ENCODE results near the gene STK25. TPM values are rescaled to one million over a fixed set of nuclear protein-coding genes. Genes with fewer than 3 reads are reported as not detected.
A peak's percentile ranks its signal among the peaks of the same experiment; 100 is the strongest.

The STK25 gene
- total RNA-seq, 2 donors from 2014 or later: 87.8 to 144 TPM

GRCh38 chr2:241496003-241496707 is 12.2 kb downstream of the STK25 start:
- Histone ChIP-seq H3K4me1 (no peaks in the 10 kb centered on the region), H3K27ac (no peak overlapping the region), H3K27me3 (no peaks in the 10 kb centered on the region), H3K9ac (ENCODE audit: low read depth in 2 of 2, low read length in 2 of 2) (peak overlapping the region in 1 of 2 donors; percentile 30), H3K9me3 (no peaks in the 10 kb centered on the region), H3K4me3 (no peak overlapping the region), H3K36me3 (peaks cover 12% of the 10 kb centered on the region)
- TF ChIP-seq CTCF (IDR thresholded peaks at IDR 0.05): no peak
- intact Hi-C loops (cut with DNase I): no loop called here
- no peak for DNase-seq

- DNase-seq: no peak
- H3K4me1 ChIP-seq: no peaks in the 10 kb centered on the region
- peaks cover 12% of the 10 kb centered on the region for H3K36me3 ChIP-seq
- H3K9ac ChIP-seq (ENCODE audit: low read depth in 2 of 2, low read length in 2 of 2): no peak overlapping the region
- no peaks in the 10 kb centered on the region for H3K9me3 ChIP-seq
- intact Hi-C loops (cut with DNase I): no loop called here
- H3K27ac ChIP-seq: no peak overlapping the region
- H3K4me3 ChIP-seq: no peak overlapping the region
- no peak for TF ChIP-seq CTCF (IDR thresholded peaks at IDR 0.05)
- H3K27me3 ChIP-seq: no peaks in the 10 kb centered on the region
These were observed 13.0 kb downstream of the STK25 start for GRCh38 chr2:241495172-241496002.

DNA sequence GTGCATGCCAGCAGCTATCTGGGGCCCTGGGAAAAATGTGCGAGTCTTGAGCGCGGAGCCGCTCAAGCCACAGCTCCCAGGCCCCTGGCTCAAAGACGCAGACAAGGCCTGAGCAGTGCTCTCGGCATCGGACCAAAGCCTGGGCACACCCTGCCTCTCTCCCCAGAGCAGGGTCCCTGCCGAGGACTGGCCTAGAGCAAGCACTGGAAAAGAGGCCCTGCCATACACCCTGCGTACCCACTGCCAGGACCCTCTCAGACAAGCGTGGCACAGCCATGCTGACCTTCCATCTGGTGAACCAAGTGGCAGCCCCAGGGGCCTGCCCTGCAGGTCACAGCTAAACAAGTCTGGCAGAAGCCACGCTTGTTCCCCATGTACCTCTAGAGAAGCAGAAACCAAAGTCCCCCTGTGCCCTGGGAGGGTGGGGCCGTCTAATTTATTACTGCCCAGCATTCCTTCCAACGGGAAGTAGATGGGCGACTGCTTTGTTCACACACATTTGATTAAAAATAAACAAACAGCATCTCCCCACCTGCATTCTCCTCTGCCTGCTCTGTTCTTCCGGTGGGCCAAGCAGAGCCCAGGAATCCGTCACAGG is 14.0 kb downstream of the STK25 start:
- Histone ChIP-seq H3K9ac (ENCODE audit: low read depth in 2 of 2, low read length in 2 of 2) (peak overlapping the region in 1 of 2 donors; percentile 73), H3K36me3 (peaks cover 12% of the 10 kb centered on the region), H3K4me3 (no peak overlapping the region), H3K27ac (no peak overlapping the region), H3K27me3 (no peaks in the 10 kb centered on the region), H3K4me1 (no peaks in the 10 kb centered on the region), H3K9me3 (no peaks in the 10 kb centered on the region)
- no peak for DNase-seq
- intact Hi-C loops (cut with DNase I): no loop called here
- TF ChIP-seq CTCF (IDR thresholded peaks at IDR 0.05): no peak

DNA sequence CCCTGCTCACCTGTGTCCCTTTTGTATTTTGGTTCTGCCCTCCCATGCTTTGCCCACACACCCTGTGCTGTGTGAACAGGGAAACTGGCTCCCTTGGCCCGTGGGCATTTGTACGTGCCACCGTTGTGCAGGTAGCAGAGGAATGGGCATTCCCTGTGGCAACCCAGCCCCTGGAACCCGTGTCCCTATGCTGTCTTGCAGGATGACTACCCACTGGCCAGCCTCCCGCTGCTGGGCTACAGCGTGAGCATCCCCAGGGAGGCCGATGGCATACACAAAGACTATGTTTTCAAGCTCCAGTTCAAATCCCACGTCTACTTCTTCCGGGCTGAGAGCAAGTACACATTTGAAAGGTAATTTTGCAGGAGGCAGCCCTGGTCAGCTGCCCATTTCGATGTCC is 15.3 kb downstream of the STK25 start:
- no peak for DNase-seq
- no peak overlapping the region for H3K9ac ChIP-seq (ENCODE audit: low read depth in 2 of 2, low read length in 2 of 2)
- no peak for TF ChIP-seq CTCF (IDR thresholded peaks at IDR 0.05)
- no peak overlapping the region for H3K27ac ChIP-seq
- H3K36me3 ChIP-seq: peaks cover 12% of the 10 kb centered on the region
- no peaks in the 10 kb centered on the region for H3K27me3 ChIP-seq
- no peaks in the 10 kb centered on the region for H3K9me3 ChIP-seq
- H3K4me3 ChIP-seq: no peak overlapping the region
- no peaks in the 10 kb centered on the region for H3K4me1 ChIP-seq
- intact Hi-C loops (cut with DNase I): no loop called here

DNA sequence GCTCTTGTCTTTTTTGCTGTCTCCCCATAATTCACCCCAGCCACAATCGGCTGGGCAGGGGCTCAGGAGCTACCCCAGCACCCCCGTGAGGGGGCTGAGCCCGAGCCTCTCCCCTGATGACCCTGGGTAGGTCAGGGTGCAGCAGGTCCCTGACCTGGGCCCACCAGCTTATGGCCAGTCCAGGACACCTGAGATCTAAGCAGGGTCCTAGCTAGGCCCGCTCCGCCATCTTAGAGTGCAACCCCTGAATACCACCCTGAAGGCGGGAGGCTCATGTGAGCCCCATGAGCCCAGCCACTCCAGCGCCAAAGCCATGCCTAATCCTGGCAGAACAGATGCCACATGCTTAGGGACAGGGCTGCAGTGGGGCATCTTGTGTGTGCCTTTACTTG is 16.2 kb downstream of the STK25 start:
- H3K27me3 ChIP-seq: no peaks in the 10 kb centered on the region
- H3K9ac ChIP-seq (ENCODE audit: low read depth in 2 of 2, low read length in 2 of 2): no peak overlapping the region
- H3K36me3 ChIP-seq: peaks cover 12% of the 10 kb centered on the region
- H3K4me1 ChIP-seq: no peaks in the 10 kb centered on the region
- H3K9me3 ChIP-seq: no peaks in the 10 kb centered on the region
- no peak for DNase-seq
- intact Hi-C loops (cut with DNase I): no loop called here
- H3K27ac ChIP-seq: no peak overlapping the region
- H3K4me3 ChIP-seq: no peak overlapping the region
- TF ChIP-seq CTCF (IDR thresholded peaks at IDR 0.05): no peak

All from colonic mucosa (tissue), 4 donors.